ENCODE data around the gene IFITM10. TPM values are rescaled to one million over a fixed set of nuclear protein-coding genes. Genes with fewer than 3 reads are reported as not detected.

IFITM10 gene
- total RNA-seq, 4 donors from 2014 or later = 0.13 to 0.85 (median 0.31) TPM; not detected in 1

- no peak for ATAC-seq
- Histone ChIP-seq H3K27me3 (peaks cover 41% of the 10 kb centered on the region), H3K36me3 (no peaks in the 10 kb centered on the region), H3K4me3 (no peak overlapping the region), H3K27ac (no peak overlapping the region), H3K4me1 (no peaks in the 10 kb centered on the region), H3K9me3 (no peaks in the 10 kb centered on the region)
- 71 to 97% methylated on average over 3 to 6 of the region's 6 CpGs for WGBS, 2 donors (ENCODE audit: low coverage in 1 of 2)
- TF ChIP-seq POLR2AphosphoS5 (IDR thresholded peaks at IDR 0.05) (no peak), CTCF (IDR thresholded peaks at IDR 0.05) (no peak)
Observed at GRCh38 chr11:1791912-1792311, 41.5 kb upstream of the IFITM10 start.

- H3K27ac ChIP-seq = no peak overlapping the region
- H3K27me3 ChIP-seq = peaks cover 7% of the 10 kb centered on the region
- no peaks in the 10 kb centered on the region for H3K4me1 ChIP-seq
- WGBS, 2 donors (ENCODE audit: low coverage in 1 of 2) = 67 to 82% methylated on average over 3 to 4 of the region's 4 CpGs
- ATAC-seq = no peak
- H3K36me3 ChIP-seq = no peaks in the 10 kb centered on the region
- H3K9me3 ChIP-seq = no peaks in the 10 kb centered on the region
- no peak overlapping the region for H3K4me3 ChIP-seq
- no peak for TF ChIP-seq EP300 (IDR thresholded peaks at IDR 0.05)
- no peak for TF ChIP-seq POLR2A (IDR thresholded peaks at IDR 0.05)
- TF ChIP-seq CTCF (IDR thresholded peaks at IDR 0.05) = no peak
- no peak for TF ChIP-seq POLR2AphosphoS5 (IDR thresholded peaks at IDR 0.05)
Observed at GRCh38 chr11:1786466-1786865, 36.1 kb upstream of the IFITM10 start.

GRCh38 chr11:1785749-1786413 is 35.5 kb upstream of the IFITM10 start:
- no peak for ATAC-seq
- WGBS, 2 donors (ENCODE audit: low coverage in 1 of 2) = 61 to 80% methylated on average over 12 to 16 of the region's 21 CpGs

GRCh38 chr11:1784761-1785650 is 34.6 kb upstream of the IFITM10 start:
- H3K27me3 ChIP-seq = peaks cover 5% of the 10 kb centered on the region
- no peak for ATAC-seq
- WGBS, 2 donors (ENCODE audit: low coverage in 1 of 2) = 81 to 87% methylated on average over 9 to 10 of the region's 23 CpGs

More at GRCh38 chr11:1785749-1786413, 35.5 kb upstream of the IFITM10 start:
- no peaks in the 10 kb centered on the region for H3K9me3 ChIP-seq
- H3K4me1 ChIP-seq = no peaks in the 10 kb centered on the region
- TF ChIP-seq CTCF (IDR thresholded peaks at IDR 0.05) (no peak), POLR2AphosphoS5 (IDR thresholded peaks at IDR 0.05) (no peak), EP300 (IDR thresholded peaks at IDR 0.05) (no peak), POLR2A (IDR thresholded peaks at IDR 0.05) (no peak)
- H3K27ac ChIP-seq = no peak overlapping the region
- H3K27me3 ChIP-seq = peaks cover 4% of the 10 kb centered on the region
- no peaks in the 10 kb centered on the region for H3K36me3 ChIP-seq
- no peak overlapping the region for H3K4me3 ChIP-seq

More at GRCh38 chr11:1784761-1785650, 34.6 kb upstream of the IFITM10 start:
- Histone ChIP-seq H3K9me3 (no peaks in the 10 kb centered on the region), H3K27ac (no peak overlapping the region), H3K4me3 (no peak overlapping the region), H3K36me3 (no peaks in the 10 kb centered on the region), H3K4me1 (no peaks in the 10 kb centered on the region)
- TF ChIP-seq CTCF (IDR thresholded peaks at IDR 0.05) (no peak), EP300 (IDR thresholded peaks at IDR 0.05) (no peak), POLR2A (IDR thresholded peaks at IDR 0.05) (no peak)
